Right kidney (tissue), 1 donor: ENCODE results near the gene ATRN.

ENCODE experiments used
- DNase-seq: peaks from one replicate; pipeline ENCODE4 v3.0.0-alpha.2; 2016

The ATRN gene

GRCh38 chr20:3627476-3627875 is 156.7 kb downstream of the ATRN start:
- no peak for DNase-seq

DNA sequence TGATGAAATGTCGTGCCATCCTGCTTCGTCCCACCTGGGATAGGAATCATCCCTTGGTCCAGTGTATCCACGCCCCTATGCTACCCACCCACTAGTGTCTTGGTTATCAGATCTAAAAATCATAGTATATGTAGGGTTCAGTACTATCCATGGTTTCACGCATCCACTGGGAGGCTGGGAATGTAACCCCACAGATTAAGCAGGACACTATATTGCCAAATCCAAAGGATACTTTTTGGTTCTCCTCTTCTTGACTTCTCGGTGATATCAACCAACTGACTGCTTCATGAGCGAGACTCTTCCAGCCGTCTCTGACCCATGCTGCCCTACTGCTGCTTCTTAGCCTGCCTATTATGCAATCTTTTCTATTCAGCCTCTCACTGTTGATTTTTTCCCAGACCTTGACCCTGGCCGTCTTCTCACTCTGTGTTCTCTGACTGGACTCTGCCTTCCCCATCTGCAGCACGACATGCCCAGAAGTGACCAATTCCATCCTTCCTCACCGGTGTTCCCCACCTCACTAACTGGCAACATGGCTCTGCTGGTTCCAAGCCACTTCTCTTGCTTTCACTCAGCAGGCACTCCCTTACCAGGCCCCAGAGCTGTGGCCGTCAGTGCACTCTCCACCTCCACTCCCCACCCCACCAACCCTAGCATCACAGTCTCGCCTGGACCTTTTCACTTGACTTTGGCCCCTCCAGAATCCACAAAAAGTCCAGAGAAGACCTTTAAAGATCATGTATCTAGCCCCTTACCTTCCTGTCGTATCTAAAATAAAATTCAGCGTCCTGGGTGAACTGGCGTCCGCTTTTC is 157.9 kb downstream of the ATRN start:
- no peak for DNase-seq

DNA sequence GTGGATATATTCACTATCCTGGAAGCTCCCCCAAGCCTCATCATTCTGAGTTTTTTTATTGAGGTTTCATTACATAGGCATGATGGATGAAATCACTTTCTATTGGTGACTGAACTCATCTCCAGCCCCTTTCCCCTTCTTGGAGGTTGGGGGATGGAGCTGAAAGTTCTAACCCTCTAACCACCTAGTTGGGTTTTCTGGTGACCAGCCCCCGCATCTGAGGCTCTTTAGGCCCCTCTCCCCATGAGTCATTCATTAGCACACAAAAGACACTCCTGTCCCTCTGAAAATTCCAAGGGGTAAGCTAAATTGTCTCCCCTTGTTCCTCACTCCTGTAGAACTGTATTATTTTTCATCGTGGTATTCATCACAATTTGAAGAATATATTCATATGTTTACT is 159.1 kb downstream of the ATRN start:
- DNase-seq: no peak

DNA sequence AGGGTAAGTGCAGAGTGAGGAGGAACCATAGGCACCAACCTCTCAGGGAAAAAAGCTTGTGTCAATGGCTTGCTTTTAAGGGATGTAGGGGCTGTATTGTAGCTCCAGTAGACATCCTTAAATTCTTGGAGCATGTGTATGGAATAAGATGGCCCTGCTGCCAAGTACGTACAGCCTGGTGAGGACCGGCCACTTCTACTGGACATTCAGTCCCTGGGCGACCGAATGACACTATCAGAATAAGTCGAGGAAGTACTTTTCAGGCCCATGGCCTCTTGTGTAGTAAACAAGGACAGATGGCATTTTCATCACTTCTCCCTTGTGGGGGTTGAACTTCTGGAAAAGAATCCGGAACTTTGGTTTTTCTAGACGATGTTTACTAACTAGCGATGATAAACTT is 159.6 kb downstream of the ATRN start:
- DNase-seq: no peak

DNA sequence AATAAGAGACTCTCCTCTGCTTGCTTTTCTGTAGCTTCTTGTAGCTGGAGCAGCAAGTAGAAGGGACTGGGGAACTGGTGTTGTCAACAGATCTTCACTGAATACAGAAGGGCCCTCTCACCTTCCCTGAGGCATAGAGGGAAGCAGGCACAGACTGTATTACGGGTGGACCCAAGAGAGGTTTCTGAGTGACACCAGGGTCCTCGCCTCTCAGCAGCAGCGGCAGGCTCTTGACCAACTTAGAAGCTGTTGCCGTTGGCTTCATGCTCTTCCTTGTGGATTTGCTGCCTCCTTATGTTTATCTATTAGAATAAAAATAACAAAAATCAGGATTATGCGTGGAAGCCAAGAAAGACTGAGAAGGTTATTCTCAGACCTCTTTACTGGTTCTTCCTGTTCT is 160.7 kb downstream of the ATRN start:
- DNase-seq: no peak

GRCh38 chr20:3632311-3633004 is 161.6 kb downstream of the ATRN start:
- no peak for DNase-seq

- DNase-seq: no peak
Observed at GRCh38 chr20:3633913-3634478, 163.2 kb downstream of the ATRN start.

DNA sequence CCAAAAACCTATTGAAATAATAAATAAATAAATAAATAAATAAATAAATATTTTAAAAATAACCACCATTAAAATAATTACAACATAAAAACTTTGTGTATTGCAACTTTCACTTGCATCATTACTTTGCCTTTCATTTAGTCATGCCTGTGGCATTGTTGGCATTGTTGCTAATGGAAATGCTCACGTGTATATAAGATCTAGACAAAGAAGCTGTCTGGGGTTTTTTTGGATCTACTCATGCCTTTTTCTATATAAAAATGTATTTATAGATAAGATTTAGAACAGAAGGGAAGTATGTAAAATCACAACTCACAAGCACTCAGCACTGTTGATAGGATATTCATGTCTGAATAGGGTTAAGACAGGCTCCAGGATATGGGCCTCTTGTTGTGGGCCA is 164.5 kb downstream of the ATRN start:
- DNase-seq: no peak

DNA sequence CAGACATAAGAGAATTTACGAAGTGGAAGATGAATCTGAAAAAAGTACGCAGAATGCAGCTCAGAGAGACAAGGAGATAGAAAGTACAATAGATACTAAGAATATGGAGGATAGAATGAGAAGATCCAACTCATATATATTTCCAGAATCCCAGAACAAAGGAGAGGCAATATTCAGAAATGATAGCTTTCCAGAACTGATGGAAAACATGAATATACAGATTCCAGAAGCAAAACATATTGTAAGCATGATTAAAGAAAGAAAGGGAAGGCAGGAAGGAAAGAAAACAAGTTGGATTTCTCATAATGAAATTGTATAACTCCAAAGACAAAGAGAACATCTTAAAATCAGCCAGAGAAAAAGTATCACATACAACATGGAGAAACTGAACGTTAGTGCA is 169.4 kb downstream of the ATRN start:
- no peak for DNase-seq

DNA sequence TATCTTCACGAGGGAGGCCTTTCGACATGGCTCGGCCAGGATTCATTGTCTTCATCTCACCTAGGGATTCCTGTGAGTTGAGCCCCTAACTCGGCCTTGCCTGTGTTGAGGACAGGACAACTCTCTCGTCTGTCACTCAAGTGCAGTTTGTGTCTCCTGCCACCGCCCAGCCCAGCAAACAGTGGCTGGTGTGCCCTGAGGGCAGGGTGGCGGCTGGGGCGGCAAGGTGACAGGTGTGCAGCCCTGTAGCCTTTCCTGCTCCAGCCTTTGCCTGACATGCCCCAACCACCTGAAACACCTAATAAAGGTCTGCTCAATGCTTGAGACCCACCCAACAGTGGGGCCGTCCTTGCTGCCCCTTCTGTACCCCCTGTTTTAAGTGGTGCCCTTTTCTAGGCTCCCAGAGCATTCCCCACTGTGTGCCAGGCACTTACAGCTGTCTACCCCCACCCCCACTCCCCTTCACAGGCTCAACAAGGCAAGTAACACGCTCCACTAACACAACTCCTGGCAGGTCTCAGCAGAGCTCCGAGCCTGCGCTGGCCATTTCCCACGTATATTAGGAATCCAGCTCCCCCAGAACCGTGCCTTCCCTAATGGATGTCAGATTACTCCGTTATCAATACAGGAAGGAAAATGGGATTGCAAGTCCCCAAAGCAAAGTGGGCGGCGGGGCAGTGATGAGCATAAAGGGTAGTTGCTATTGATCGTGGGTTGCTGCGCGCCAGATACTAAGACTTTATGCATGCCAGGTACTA is 174.7 kb downstream of the ATRN start:
- no peak for DNase-seq

DNA sequence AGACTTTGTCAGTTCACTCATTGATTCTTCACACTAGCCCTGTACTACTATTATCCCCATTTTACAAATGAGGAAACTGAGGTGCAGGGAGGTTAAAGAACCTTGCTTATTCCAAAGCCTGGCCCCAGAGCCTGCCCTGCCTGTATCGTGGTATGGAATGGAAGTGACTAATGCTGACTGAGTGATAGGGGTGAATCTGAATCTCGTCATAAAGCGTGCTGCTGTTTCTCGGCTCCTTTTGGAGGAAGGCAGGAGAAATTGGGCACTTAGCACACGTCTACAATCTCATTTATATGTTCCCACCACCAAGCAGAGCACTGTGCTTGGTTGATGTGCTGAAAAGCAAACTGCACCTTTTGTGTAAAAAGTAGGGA is 175.2 kb downstream of the ATRN start:
- DNase-seq: no peak

GRCh38 chr20:3646651-3647050 is 175.8 kb downstream of the ATRN start:
- DNase-seq: no peak

GRCh38 chr20:3647473-3647872 is 176.7 kb downstream of the ATRN start:
- no peak for DNase-seq

DNA sequence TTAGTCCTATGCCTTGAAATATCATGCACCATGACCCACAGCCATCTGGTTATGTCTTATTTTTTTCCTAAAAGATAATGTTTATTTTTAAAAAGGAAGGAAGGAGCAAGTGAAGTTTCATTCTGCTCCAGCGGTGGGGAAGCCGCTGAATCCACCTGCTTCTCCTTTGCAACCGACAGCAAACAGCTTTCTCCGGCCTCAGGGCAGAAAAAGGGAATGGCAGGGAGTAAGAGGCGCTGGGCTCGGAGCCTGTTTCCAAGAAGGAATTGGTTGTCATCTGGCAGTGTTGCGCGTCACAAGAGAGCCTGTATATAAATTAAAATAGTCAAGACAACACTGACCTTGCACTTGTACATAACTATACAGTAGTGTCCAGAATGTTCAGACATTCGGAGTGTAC is 178.1 kb downstream of the ATRN start:
- DNase-seq: no peak

DNA sequence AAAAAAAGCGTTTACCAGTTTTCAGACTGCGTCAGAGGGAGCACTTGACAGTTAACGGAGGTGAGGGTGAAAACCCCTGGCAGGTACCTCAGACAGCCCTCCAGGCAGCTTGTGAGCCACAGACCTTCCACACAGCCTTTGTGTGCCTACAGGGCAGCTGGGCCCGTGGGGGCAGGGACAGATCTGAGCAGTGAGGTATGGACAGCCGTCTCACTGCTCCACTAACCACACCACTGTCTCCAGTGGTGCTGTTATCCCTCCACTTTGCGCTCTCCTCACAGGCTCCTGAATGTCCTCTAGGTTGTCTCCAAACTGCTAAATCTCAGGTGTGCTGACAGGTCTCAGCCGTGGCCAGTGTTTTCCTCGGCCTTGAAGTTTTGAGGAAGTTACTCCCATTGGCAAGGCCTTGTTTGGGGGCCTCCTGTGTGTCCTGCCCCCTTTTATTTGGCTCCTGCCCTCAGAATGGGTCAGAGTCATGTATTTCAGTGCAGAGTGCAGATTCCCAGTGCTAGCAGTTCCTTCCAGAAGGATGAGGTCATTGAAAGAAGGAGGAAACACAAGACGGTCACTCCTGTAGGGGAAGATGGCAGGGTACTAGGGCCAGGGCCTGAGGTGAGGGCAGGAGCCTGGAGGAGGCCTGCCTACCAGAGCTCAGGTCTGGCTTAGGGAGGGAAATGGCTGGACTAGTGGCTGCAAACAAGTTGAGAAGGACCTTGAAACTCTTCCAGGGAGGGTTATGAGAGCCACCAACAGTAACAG is 180.6 kb downstream of the ATRN start:
- no peak for DNase-seq

GRCh38 chr20:3652221-3652620 is 181.4 kb downstream of the ATRN start:
- no peak for DNase-seq

DNA sequence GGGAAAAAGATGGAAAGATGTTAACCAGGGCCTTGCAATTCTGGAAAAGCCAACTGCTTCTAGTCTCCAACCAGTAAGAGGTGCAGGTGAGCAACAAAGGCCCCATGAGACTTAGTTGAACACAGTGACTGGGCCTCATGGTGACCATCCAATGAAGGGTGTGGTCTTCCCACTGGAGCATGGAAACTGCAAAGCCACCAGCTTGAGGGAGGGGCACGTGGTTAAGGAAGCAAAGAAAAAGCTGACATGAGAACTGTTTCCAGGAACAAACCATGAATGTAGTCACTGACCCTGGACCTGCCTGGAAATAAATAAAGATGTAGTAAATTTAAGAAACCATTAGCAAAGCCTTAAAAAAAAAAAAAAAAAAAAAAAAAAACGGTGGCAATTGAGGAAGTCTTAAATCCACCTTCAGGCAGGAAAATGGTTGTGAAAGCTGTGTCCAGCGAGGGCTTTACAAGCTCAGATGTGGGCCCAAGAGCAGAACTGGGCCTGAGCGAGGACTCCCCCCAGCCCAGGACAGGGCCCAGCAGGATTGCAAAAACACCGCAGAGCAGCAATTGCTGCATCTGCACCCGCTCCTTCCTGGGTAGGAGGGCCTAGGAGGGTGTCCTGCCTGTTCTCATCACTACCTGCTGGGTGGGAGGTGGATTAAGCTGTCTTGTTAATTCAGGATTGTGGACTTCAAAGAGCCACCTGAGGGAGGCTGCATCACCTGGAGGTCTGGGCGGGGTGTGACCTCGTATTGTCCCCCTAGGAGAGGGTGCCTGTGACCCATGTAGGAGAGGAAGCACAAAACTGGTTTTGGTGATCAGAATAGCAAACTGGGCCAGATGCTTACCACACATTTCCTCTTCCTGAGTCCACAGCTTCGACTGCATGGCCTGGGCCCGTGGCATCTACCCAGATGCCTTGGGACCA is 182.1 kb downstream of the ATRN start:
- no peak for DNase-seq

GRCh38 chr20:3653921-3654320 is 183.1 kb downstream of the ATRN start:
- DNase-seq: no peak

- no peak for DNase-seq
Observed at GRCh38 chr20:3654326-3655130, 183.7 kb downstream of the ATRN start.

GRCh38 chr20:3655131-3655405 is 184.2 kb downstream of the ATRN start:
- no peak for DNase-seq
